NCI-H69 (cell line): ENCODE measurements around the gene KRT73.

Experiments used
- DNase-seq: peaks from one replicate; lab custom pipeline; 2025; lab: John Stamatoyannopoulos, UW

KRT73 gene

GRCh38 chr12:52618216-52618615 is at the start of gene KRT73:
Gene KRT73, minus strand, starts transcription at chr12:52618559. Its CDS starts 35 bp downstream, at chr12:52618524.
- no peak for DNase-seq

GRCh38 chr12:52667931-52668330 is 49.6 kb upstream of the KRT73 start:
- no peak for DNase-seq

GRCh38 chr12:52667509-52667908 is 49.1 kb upstream of the KRT73 start:
- DNase-seq, result peak; percentile 26

GRCh38 chr12:52666471-52666870 is 48.1 kb upstream of the KRT73 start:
- no peak for DNase-seq

- DNase-seq, result no peak
These were observed 45.1 kb upstream of the KRT73 start for GRCh38 chr12:52663420-52663819.

GRCh38 chr12:52662918-52663229 is 44.5 kb upstream of the KRT73 start:
- DNase-seq, result no peak

GRCh38 chr12:52662093-52662917 is 43.9 kb upstream of the KRT73 start:
- DNase-seq, result no peak

GRCh38 chr12:52661668-52662067 is 43.3 kb upstream of the KRT73 start:
- no peak for DNase-seq

- no peak for DNase-seq
These were observed 42.7 kb upstream of the KRT73 start for GRCh38 chr12:52660934-52661499.

- no peak for DNase-seq
These were observed 41.6 kb upstream of the KRT73 start for GRCh38 chr12:52659951-52660350.

GRCh38 chr12:52659395-52659794 is 41.0 kb upstream of the KRT73 start:
- no peak for DNase-seq

GRCh38 chr12:52658196-52658595 is 39.8 kb upstream of the KRT73 start:
- no peak for DNase-seq

GRCh38 chr12:52657250-52657902 is 39.0 kb upstream of the KRT73 start:
- DNase-seq, result no peak

- no peak for DNase-seq
These were observed 38.3 kb upstream of the KRT73 start for GRCh38 chr12:52656616-52657015.

GRCh38 chr12:52655720-52656124 is 37.4 kb upstream of the KRT73 start:
- DNase-seq, result no peak

- DNase-seq, result no peak
These were observed 36.9 kb upstream of the KRT73 start for GRCh38 chr12:52655251-52655650.

- no peak for DNase-seq
These were observed 33.4 kb upstream of the KRT73 start, which contains the start of gene KRT2 for GRCh38 chr12:52651726-52652261. Gene KRT2, minus strand, starts transcription at chr12:52652211. Its CDS starts 69 bp downstream, at chr12:52652142.

- no peak for DNase-seq
These were observed 32.2 kb upstream of the KRT73 start for GRCh38 chr12:52650520-52651081.

GRCh38 chr12:52649066-52649465 is 30.7 kb upstream of the KRT73 start:
- no peak for DNase-seq

- DNase-seq, result no peak
These were observed 29.7 kb upstream of the KRT73 start for GRCh38 chr12:52648012-52648550.

- DNase-seq, result no peak
These were observed 29.2 kb upstream of the KRT73 start for GRCh38 chr12:52647601-52648000.

GRCh38 chr12:52646613-52647012 is 28.3 kb upstream of the KRT73 start:
- no peak for DNase-seq
